Esophagus squamous epithelium (tissue), 5 donors: ENCODE data around the gene FGF23. TPM values are rescaled to one million over a fixed set of nuclear protein-coding genes. Genes with fewer than 3 reads are reported as not detected.

Source experiments
- DNase-seq: peaks from one replicate; lab custom pipeline; 2025; lab: John Stamatoyannopoulos, UW
- H3K27ac ChIP-seq, 4 donors: fragments of 200-600 bp; sonication (generic); one replicate each; pipeline ENCODE4 v1.5.1; 2016 to 2019; ENCODE audit warnings: mild to moderate bottlenecking in 1 of 4
- H3K27me3 ChIP-seq, 4 donors: fragments of 200-600 bp; sonication (generic); 1 replicate in 3 of 4; 2 replicates in 1 of 4; pipeline versions ENCODE4 v1.5.1 to v1.6.0; 2017 to 2021; ENCODE audit warnings: antibody characterized with exemption in 1 of 4
- H3K36me3 ChIP-seq, 3 donors: fragments of 200-600 bp; sonication (generic); one replicate each; pipeline ENCODE4 v1.5.1; 2016 to 2019
- H3K4me1 ChIP-seq, 3 donors: fragments of 200-600 bp; sonication (generic); one replicate each; pipeline ENCODE4 v1.5.1; 2017 to 2019
- H3K4me3 ChIP-seq, 4 donors: fragments of 200-600 bp; sonication (generic); 1 replicate in 3 of 4; 2 replicates in 1 of 4; pipeline ENCODE4 v1.5.1; 2016 to 2019; ENCODE audit warnings: mild to moderate bottlenecking in 2 of 4, moderate library complexity in 1 of 4
- H3K9me3 ChIP-seq, 3 donors: fragments of 200-600 bp; sonication (generic); one replicate each; pipeline ENCODE4 v1.5.1; 2016 to 2019
- POLR2A ChIP-seq, 4 donors: fragments of 450-650 bp; IDR thresholded peaks; one replicate each; pipeline ENCODE4 v1.6.1; 2017; ENCODE audit warnings: antibody characterized with exemption in 4 of 4, mild to moderate bottlenecking in 4 of 4, moderate library complexity in 3 of 4
- WGBS, 2 donors: methylation state at CpG; one replicate each; pipeline ENCODE4 v1.1.5; 2018; 5-methylcytosine and 5-hydroxymethylcytosine counted together
- intact Hi-C: fragments of 100-400 bp; cut with DNase I; formaldehyde crosslinking; loops from one replicate; pipeline ENCODE4 v1.15.0; 2022
- total RNA-seq, 4 donors: library from RNA; depleted of rRNA; stranded (reverse); fragments of >200 nt; gene quantifications; one replicate each; pipeline ENCODE4 v1.1.0, GENCODE V29; 2016
- TF ChIP-seq, protein P1 (sequence below), 6 experiments: fragments of 450-650 bp in 4 of 6; fragments of 200-600 bp in 2 of 6; sonication (generic) in 2 of 6; IDR thresholded peaks; one replicate each; pipeline ENCODE4 v1.5.1; 2016 to 2019; ENCODE audit warnings: antibody characterized with exemption in 6 of 6, mild to moderate bottlenecking in 4 of 6, moderate library complexity in 4 of 6
- donor health status: DM: yes; HTN: yes; CAD: no.

The FGF23 gene
- total RNA-seq, 4 donors from 2014 or later, result not detected

DNA sequence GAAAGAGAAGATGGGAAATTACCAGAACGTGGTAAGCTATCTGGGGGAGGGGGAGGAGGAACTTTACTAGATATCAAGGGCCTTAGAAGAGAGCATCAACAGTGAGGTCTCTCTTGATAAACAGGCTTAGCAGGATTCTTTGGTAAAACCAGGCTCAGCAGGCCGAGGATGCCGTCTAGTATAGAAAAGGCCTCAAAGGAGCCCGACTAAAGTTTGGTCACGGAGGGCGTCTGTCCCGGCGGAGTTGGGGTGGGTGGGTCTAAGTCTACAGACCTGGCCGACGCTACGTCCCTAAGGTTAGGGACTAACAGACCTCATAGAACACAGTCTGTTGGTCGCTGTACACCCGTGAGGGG lies 59.0 kb downstream of the FGF23 start:
- DNase-seq, result no peak
- H3K27ac ChIP-seq, result peak overlapping the region; percentile 84 to 94 (median 90)
- no peaks in the 10 kb centered on the region for H3K9me3 ChIP-seq
- H3K27me3 ChIP-seq, result no peaks in the 10 kb centered on the region
- peaks cover 8 to 26% (median 9%) of the 10 kb centered on the region in 3 donors for H3K4me1 ChIP-seq
- peaks cover 0 to 8% (median 0%) of the 10 kb centered on the region in 3 donors for H3K36me3 ChIP-seq
- WGBS, 2 donors, result 3 to 4% methylated on average over 3 to 5 of the region's 13 CpGs
- TF ChIP-seq POLR2A (IDR thresholded peaks at IDR 0.05), result no peak
- TF ChIP-seq, protein P1, sequence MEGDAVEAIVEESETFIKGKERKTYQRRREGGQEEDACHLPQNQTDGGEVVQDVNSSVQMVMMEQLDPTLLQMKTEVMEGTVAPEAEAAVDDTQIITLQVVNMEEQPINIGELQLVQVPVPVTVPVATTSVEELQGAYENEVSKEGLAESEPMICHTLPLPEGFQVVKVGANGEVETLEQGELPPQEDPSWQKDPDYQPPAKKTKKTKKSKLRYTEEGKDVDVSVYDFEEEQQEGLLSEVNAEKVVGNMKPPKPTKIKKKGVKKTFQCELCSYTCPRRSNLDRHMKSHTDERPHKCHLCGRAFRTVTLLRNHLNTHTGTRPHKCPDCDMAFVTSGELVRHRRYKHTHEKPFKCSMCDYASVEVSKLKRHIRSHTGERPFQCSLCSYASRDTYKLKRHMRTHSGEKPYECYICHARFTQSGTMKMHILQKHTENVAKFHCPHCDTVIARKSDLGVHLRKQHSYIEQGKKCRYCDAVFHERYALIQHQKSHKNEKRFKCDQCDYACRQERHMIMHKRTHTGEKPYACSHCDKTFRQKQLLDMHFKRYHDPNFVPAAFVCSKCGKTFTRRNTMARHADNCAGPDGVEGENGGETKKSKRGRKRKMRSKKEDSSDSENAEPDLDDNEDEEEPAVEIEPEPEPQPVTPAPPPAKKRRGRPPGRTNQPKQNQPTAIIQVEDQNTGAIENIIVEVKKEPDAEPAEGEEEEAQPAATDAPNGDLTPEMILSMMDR (IDR thresholded peaks at IDR 0.05), result no peak
- H3K4me3 ChIP-seq, result peak overlapping the region; percentile 66 to 88 (median 80)
- intact Hi-C loops, result no loop called here

Other genes starting within 250 kb of the FGF23 start
- 10 to 100 TPM; 13.9 to 49.8 (median 35.9) TPM for gene CCND2, start 106.0 kb downstream of the FGF23 start, total RNA-seq
- 1 to 10 TPM; 5.1 to 8.1 (median 5.9) TPM for gene TIGAR, start 58.5 kb downstream of the FGF23 start, total RNA-seq
- not detected for gene FGF6, start 66.1 kb upstream of the FGF23 start, total RNA-seq
- gene RAD51AP1, start 159.2 kb upstream of the FGF23 start, total RNA-seq, result 10 to 100 TPM in 2 of 4 donors, 1 to 10 TPM in 2; 4.4 to 16.5 (median 10.3) TPM
- gene DYRK4, start 182.5 kb upstream of the FGF23 start, total RNA-seq, result 10 to 100 TPM; 13.0 to 32.6 (median 18.1) TPM